Liver (tissue), 3 donors: ENCODE data around the gene RMND1.
"Not testable (repeated sequence)": the region's sequence is repeated elsewhere in the genome, so short reads cannot be mapped to it uniquely, and the experiment has no call there.

Experiments
- GABPA ChIP-seq, 2 donors: IDR thresholded peaks in 1 of 2; conservative IDR thresholded peaks in 1 of 2; 2 replicates each; pipeline ENCODE4 v1.6.1; 2016; ENCODE audit warnings: antibody characterized with exemption in 2 of 2, mild to moderate bottlenecking in 1 of 2, moderate library complexity in 1 of 2
- YY1 ChIP-seq: IDR thresholded peaks from 2 replicates; pipeline ENCODE4 v1.6.1; 2016; ENCODE audit warnings: antibody characterized with exemption, mild to moderate bottlenecking
- TF ChIP-seq, protein P1 (sequence below): IDR thresholded peaks from 2 replicates; pipeline ENCODE4 v1.6.1; 2016; ENCODE audit warnings: antibody characterized with exemption, mild to moderate bottlenecking
- TF ChIP-seq, protein P2 (sequence below): fragments of 150-350 bp; IDR thresholded peaks from 2 replicates; pipeline ENCODE4 v1.5.1; 2017; ENCODE audit warnings: improper control_type of control experiment, low read depth, low read length; ENCODE audit not compliant: missing input control
- donor health status: healthy.
- donor health status: healthy.

DNA sequence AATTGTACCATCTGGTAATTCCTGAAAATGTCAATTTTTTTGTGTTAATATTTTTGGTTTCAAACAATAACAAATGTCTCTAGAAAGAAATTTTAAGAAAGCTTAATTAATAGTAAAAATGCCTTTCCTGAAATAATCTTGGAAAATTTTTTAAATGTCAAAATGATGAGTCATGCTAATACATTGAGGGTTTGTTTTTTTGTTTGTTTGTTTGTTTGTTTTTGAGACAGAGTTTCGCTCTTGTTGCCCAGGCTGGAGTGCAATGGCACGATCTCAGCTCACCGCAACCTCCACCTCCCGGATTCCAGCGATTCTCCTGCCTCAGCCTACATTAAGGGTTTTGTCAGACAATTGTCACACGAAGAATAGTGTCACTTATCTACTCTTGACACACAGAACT lies 94.9 kb downstream of the RMND1 start:
- TF ChIP-seq, protein P1, sequence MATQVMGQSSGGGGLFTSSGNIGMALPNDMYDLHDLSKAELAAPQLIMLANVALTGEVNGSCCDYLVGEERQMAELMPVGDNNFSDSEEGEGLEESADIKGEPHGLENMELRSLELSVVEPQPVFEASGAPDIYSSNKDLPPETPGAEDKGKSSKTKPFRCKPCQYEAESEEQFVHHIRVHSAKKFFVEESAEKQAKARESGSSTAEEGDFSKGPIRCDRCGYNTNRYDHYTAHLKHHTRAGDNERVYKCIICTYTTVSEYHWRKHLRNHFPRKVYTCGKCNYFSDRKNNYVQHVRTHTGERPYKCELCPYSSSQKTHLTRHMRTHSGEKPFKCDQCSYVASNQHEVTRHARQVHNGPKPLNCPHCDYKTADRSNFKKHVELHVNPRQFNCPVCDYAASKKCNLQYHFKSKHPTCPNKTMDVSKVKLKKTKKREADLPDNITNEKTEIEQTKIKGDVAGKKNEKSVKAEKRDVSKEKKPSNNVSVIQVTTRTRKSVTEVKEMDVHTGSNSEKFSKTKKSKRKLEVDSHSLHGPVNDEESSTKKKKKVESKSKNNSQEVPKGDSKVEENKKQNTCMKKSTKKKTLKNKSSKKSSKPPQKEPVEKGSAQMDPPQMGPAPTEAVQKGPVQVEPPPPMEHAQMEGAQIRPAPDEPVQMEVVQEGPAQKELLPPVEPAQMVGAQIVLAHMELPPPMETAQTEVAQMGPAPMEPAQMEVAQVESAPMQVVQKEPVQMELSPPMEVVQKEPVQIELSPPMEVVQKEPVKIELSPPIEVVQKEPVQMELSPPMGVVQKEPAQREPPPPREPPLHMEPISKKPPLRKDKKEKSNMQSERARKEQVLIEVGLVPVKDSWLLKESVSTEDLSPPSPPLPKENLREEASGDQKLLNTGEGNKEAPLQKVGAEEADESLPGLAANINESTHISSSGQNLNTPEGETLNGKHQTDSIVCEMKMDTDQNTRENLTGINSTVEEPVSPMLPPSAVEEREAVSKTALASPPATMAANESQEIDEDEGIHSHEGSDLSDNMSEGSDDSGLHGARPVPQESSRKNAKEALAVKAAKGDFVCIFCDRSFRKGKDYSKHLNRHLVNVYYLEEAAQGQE: not testable (repeated sequence)
- TF ChIP-seq YY1; GABPA (IDR thresholded peaks at IDR 0.05 in 1 of 2, conservative IDR thresholded peaks at IDR 0.05 in 1 of 2): not testable (repeated sequence)
- TF ChIP-seq, protein P2, sequence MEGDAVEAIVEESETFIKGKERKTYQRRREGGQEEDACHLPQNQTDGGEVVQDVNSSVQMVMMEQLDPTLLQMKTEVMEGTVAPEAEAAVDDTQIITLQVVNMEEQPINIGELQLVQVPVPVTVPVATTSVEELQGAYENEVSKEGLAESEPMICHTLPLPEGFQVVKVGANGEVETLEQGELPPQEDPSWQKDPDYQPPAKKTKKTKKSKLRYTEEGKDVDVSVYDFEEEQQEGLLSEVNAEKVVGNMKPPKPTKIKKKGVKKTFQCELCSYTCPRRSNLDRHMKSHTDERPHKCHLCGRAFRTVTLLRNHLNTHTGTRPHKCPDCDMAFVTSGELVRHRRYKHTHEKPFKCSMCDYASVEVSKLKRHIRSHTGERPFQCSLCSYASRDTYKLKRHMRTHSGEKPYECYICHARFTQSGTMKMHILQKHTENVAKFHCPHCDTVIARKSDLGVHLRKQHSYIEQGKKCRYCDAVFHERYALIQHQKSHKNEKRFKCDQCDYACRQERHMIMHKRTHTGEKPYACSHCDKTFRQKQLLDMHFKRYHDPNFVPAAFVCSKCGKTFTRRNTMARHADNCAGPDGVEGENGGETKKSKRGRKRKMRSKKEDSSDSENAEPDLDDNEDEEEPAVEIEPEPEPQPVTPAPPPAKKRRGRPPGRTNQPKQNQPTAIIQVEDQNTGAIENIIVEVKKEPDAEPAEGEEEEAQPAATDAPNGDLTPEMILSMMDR: not testable (repeated sequence)
